ENCODE data around the gene ARG2.
A peak's percentile ranks its signal among the peaks of the same experiment; 100 is the strongest.
"Not testable (repeated sequence)": the region's sequence is repeated elsewhere in the genome, so short reads cannot be mapped to it uniquely, and the experiment has no call there.

The ARG2 gene

DNA sequence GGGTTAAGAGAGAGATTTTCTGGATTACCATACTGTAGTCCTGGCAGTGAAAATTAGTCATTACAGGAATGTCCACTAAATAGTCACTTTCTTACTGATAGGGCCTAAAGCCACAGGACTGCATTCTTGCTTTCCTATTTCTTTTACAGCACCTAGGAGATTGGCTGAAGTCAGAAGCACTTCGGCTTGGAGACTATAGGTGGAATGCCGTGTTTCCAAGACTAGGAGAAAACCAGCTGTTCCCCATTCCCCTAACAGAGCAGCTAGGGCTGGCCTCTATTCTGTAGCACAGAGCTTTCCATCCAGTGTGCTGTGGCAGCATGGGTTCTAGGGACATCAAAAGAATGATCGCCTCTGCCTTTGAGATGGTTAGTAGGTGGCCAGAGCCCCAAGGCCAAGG is 34.7 kb upstream of the ARG2 start:
- TF ChIP-seq, protein P1, sequence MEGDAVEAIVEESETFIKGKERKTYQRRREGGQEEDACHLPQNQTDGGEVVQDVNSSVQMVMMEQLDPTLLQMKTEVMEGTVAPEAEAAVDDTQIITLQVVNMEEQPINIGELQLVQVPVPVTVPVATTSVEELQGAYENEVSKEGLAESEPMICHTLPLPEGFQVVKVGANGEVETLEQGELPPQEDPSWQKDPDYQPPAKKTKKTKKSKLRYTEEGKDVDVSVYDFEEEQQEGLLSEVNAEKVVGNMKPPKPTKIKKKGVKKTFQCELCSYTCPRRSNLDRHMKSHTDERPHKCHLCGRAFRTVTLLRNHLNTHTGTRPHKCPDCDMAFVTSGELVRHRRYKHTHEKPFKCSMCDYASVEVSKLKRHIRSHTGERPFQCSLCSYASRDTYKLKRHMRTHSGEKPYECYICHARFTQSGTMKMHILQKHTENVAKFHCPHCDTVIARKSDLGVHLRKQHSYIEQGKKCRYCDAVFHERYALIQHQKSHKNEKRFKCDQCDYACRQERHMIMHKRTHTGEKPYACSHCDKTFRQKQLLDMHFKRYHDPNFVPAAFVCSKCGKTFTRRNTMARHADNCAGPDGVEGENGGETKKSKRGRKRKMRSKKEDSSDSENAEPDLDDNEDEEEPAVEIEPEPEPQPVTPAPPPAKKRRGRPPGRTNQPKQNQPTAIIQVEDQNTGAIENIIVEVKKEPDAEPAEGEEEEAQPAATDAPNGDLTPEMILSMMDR (IDR thresholded peaks at IDR 0.05; ENCODE audit: low read depth, low read length), result no peak
- no peak for DNase-seq (ENCODE audit: low read depth in 2 of 2)
- no peak overlapping the region for H3K4me3 ChIP-seq (replicated peaks in 1 of 2; ENCODE audit: low read depth in 2 of 2, low read length in 2 of 2)

DNA sequence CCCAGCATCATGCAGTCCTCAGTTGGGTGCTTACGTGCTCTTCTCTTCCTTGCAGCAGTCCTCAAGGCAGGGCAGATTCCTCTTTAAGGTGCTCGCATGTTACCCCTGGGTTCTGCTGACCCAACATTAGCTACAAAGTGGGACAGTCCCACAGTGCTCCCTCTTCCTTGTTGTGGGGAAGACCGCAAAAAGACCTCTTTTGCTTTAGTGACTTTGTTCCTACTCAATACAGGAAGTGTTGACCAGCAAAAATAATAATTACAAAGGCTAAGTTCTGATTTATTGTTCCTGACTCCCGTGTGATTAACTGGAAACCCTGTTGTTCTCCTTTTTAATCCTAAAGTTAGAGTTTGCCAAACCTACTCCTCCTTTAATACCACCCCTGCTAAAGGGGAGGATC is 33.4 kb upstream of the ARG2 start:
- no peak for DNase-seq (ENCODE audit: low read depth in 2 of 2)
- no peak overlapping the region for H3K4me3 ChIP-seq (replicated peaks in 1 of 2; ENCODE audit: low read depth in 2 of 2, low read length in 2 of 2)
- TF ChIP-seq, protein P1 (IDR thresholded peaks at IDR 0.05; ENCODE audit: low read depth, low read length), result no peak

DNA sequence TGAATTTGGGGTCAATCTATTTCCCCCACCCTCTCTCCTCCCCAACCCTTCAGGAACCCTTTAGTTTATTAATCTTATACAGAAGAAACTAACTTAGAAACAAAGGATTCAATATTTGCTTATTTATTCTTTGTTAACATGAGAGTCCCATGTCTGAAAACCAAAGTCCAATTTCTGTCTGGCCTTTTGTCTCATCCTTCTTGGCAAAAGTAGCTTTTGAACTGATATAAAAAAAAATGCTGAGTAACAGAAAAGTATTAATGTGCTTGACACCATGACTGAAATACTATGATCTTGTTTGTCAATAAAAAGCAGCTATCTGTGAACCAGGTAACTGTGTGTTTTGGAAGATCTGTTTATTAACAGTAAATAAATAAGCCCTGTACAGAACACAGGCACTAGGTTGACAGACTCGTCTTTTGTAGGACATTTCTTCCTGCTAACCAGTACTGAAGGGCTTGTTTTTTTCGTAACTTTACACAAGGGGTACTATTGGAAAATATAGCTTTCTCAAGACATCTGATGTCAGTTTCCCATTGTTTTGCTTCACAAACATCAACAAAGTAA is 30.4 kb upstream of the ARG2 start:
- DNase-seq (ENCODE audit: low read depth in 2 of 2), result no peak
- no peak overlapping the region for H3K4me3 ChIP-seq (replicated peaks in 1 of 2; ENCODE audit: low read depth in 2 of 2, low read length in 2 of 2)
- TF ChIP-seq, protein P1 (IDR thresholded peaks at IDR 0.05; ENCODE audit: low read depth, low read length), result no peak

DNA sequence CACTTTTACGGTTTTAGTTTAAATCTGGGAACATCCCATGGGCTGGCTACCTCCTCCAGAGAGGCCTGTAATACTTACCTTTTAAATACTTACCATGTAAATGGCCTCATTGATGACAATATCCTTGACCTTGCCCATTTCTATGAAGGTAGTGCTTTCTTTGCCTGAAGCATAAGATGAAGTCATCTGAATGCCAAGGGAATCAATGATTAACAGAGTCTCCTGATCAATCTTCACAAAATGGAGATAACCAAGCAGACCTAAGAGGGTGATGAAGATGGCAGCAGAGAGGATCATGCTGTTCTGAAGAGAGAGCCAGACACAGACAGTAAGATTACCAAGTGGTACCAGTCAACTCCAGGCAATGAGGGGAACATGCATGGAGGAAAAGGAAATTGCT is 26.1 kb upstream of the ARG2 start:
- DNase-seq (ENCODE audit: low read depth in 2 of 2); H3K4me3 ChIP-seq (replicated peaks in 1 of 2; ENCODE audit: low read depth in 2 of 2, low read length in 2 of 2): not testable (repeated sequence)

DNA sequence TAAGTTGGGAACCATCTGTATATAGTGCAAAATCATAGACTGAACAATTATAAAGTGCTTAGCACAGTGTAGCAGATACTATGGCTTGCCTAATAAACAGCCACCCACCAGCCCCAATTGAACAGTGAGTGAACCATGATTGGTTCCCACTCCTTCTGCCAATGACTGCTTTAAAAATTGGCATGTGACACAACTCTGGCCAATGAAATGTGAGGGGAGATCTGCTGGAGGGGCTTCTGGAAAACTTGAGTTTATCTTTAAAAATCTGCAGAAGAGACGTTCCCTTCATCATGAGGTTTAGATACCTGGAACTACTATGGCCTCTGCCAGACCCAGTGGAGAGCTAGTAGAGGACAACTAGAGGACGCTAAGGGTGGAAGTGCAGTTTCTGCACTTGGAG is 24.3 kb upstream of the ARG2 start:
- TF ChIP-seq, protein P1 (IDR thresholded peaks at IDR 0.05; ENCODE audit: low read depth, low read length), result no peak
- H3K4me3 ChIP-seq (replicated peaks in 1 of 2; ENCODE audit: low read depth in 2 of 2, low read length in 2 of 2), result no peak overlapping the region
- no peak for DNase-seq (ENCODE audit: low read depth in 2 of 2)

DNA sequence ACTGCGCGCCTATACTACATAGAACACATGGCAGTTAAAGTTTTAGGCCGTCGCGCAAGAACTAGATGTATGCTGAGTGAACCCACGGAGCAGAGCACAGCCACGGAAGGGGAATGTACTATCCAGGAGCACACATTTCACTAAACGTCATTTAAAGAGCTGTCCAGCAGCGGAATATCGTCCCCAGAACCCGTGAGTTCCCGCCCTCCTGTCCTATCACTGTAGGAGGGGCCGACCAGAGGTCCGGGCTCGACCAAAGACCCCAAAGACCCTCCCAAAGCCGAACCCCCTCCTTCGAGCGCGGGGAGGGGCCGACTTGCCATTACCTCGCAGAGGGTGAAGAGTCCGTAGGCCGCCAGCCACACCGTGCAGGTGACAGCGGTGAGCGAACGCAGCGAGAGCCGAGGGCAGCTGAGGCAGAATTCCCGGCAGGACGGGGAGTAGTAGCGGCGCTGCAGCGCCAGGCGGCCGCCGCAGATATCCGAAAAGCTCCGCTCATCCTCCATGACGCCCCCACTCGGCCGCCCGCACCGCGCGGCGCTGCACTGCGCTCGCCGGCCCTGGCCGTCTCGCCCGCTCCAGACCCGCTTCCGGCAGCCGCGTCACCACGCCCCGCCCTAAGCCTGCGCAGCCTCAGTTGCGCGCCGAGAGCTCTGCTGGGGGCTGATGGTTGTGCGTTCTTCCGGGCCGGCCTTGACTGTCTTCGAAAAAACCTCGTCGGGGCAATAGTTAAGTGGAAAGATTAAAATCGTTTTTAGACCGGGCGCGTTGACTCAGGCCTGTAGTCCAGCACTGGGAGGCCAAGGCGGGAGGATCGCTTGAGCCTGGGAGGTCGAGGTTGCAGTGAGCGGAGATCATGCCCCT is 19.8 kb upstream of the ARG2 start, which contains the start of gene PIGH:
PIGH (minus strand) TSS at position 571 of the 864 bp plus-strand sequence; CDS start at position 506, 65 bp downstream.
- TF ChIP-seq, protein P1 (IDR thresholded peaks at IDR 0.05; ENCODE audit: low read depth, low read length), result peak; percentile 50
- H3K4me3 ChIP-seq (replicated peaks in 1 of 2; ENCODE audit: low read depth in 2 of 2, low read length in 2 of 2), result peak within 1 kb of the TSS; percentile 85 to 93
- peak; percentile 84 to 90 for DNase-seq (ENCODE audit: low read depth in 2 of 2)

DNA sequence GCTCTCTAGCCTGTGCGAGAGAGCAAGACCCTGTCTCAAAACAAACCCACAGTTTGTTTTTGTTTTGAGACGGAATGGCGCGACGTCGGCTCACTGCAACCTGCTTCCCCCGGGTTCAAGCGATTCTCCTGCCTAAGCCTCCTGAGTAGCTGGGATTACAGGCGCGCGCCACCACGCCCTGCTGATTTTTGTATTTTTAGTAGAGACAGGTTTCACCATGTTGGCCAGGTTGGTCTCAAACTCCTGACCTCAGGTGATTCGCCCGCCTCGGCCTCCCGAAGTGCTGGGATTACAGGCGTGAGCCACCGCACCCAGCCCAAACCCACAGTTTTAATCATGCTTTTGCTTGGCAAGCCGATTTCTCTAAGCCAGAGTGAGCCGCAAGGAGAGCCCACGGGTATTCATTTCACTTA is 19.2 kb upstream of the ARG2 start:
- peak overlapping the region; percentile 85 to 93 for H3K4me3 ChIP-seq (replicated peaks in 1 of 2; ENCODE audit: low read depth in 2 of 2, low read length in 2 of 2)

More for the DNA sequence above, 19.2 kb upstream of the ARG2 start:
- not testable (repeated sequence) for DNase-seq (ENCODE audit: low read depth in 2 of 2)

Data from cardiac fibroblast (primary cell).